Endothelial cell of umbilical vein (primary cell): Measurements from ENCODE around the gene CDC25A. TPM values are rescaled to one million over a fixed set of nuclear protein-coding genes. Genes with fewer than 3 reads are reported as not detected.

Source experiments
- BruUV-seq: library from RNA; stranded (reverse); fragments of 400-500 nt; replicated peaks from 2 replicates; lab custom pipeline; 2021; lab: Mats Ljungman, UMichigan
- CTCF ChIA-PET: fragments of 300-600, 350-600 bp; sonication (Branson Sonifier 250); formaldehyde crosslinking; loops from one replicate; lab custom pipeline; 2021; ENCODE audit warnings: antibody characterized with exemption, inconsistent platforms; lab: Charles Lee
- POLR2A ChIA-PET: fragments of 300-600, 350-600 bp; sonication (Branson Sonifier 250); formaldehyde crosslinking; loops from one replicate; lab custom pipeline; 2021; ENCODE audit warnings: antibody characterized with exemption, inconsistent platforms; lab: Charles Lee
- DNase-seq: peaks from one replicate; pipeline ENCODE4 v3.0.0-alpha.2; 2011; ENCODE audit warnings: low read depth, low spot score
- FAIRE-seq: peaks from 2 replicates; lab custom pipeline; 2011; peaks lifted over from hg19 to GRCh38; lab: Jason Lieb, UNC
- H2AFZ ChIP-seq: 2 replicates; pipeline ENCODE4 v1.6.0; 2012; ENCODE audit warnings: low read depth, low read length, control low read depth, inconsistent platforms
- H3K27ac ChIP-seq: 2 replicates; pipeline ENCODE4 v1.5.1; 2011; ENCODE audit warnings: low read depth, mild to moderate bottlenecking, control low read depth, low read length, moderate library complexity; ENCODE audit not compliant: insufficient read depth
- H3K27me3 ChIP-seq, 2 experiments: 2 replicates each; pipeline versions ENCODE4 v1.6.0 to v1.6.1; 2011; ENCODE audit warnings: low read length in 2 of 2, mixed read lengths in 1 of 2; ENCODE audit not compliant: control insufficient read depth in 2 of 2, insufficient read depth in 2 of 2
- H3K36me3 ChIP-seq, 2 experiments: 2 replicates in 1 of 2; 3 replicates in 1 of 2; pipeline ENCODE4 v1.5.1; 2011; ENCODE audit warnings: low read length in 2 of 2, mild to moderate bottlenecking in 1 of 2, moderate library complexity in 1 of 2; ENCODE audit not compliant: control insufficient read depth in 2 of 2, insufficient read depth in 2 of 2; ENCODE audit errors: extremely low read depth in 1 of 2
- H3K4me1 ChIP-seq: 3 replicates; pipeline ENCODE4 v1.5.1; 2011; ENCODE audit warnings: mild to moderate bottlenecking, low read length; ENCODE audit not compliant: control insufficient read depth, insufficient read depth; ENCODE audit errors: extremely low read depth
- H3K4me2 ChIP-seq: 2 replicates; pipeline ENCODE4 v1.6.1; 2011; ENCODE audit warnings: low read length, control low read depth, mixed read lengths; ENCODE audit not compliant: insufficient read depth
- H3K4me3 ChIP-seq, 3 experiments: fragments of 200-600 bp in 1 of 3; sonication (generic), shearing (Covaris generic) in 1 of 3; replicated peaks in 1 of 3; 2 replicates each; pipeline ENCODE4 v1.5.1; 2011 to 2016; ENCODE audit warnings: control low read depth in 3 of 3, low read length in 3 of 3, mild to moderate bottlenecking in 2 of 3, inconsistent platforms in 1 of 3, low read depth in 1 of 3, moderate library complexity in 1 of 3; ENCODE audit not compliant: insufficient read depth in 1 of 3
- H3K79me2 ChIP-seq: 2 replicates; pipeline ENCODE4 v1.6.0; 2012; ENCODE audit warnings: low read length, inconsistent platforms; ENCODE audit not compliant: control insufficient read depth, insufficient read depth
- H3K9ac ChIP-seq: replicated peaks from 2 replicates; pipeline ENCODE3; 2011; ENCODE audit warnings: low read length, control low read depth; ENCODE audit not compliant: insufficient read depth; ENCODE audit errors: extremely low read depth
- H3K9me1 ChIP-seq: replicated peaks from 3 replicates; pipeline ENCODE4 v1.6.0; 2011; ENCODE audit warnings: mild to moderate bottlenecking, low read length; ENCODE audit not compliant: control insufficient read depth, insufficient read depth; ENCODE audit errors: extremely low read depth
- H3K9me3 ChIP-seq: replicated peaks from 2 replicates; pipeline ENCODE4 v1.5.1; 2012; ENCODE audit warnings: low read length, inconsistent platforms; ENCODE audit not compliant: control insufficient read depth, insufficient read depth
- H4K20me1 ChIP-seq: replicated peaks from 2 replicates; pipeline ENCODE3; 2011; ENCODE audit warnings: mild to moderate bottlenecking, low read length; ENCODE audit not compliant: control insufficient read depth, insufficient read depth; ENCODE audit errors: extremely low read depth
- CTCF ChIP-seq, 2 donors: IDR thresholded peaks; 1 replicate in 1 of 2; 2 replicates in 1 of 2; pipeline ENCODE4 v1.5.1; 2011; ENCODE audit warnings: low read length in 2 of 2, mild to moderate bottlenecking in 2 of 2, moderate library complexity in 2 of 2, control low read depth in 1 of 2, inconsistent platforms in 1 of 2, low read depth in 1 of 2; ENCODE audit not compliant: insufficient read depth in 1 of 2; ENCODE audit errors: extremely low read depth in 1 of 2
- EZH2 ChIP-seq: IDR thresholded peaks from 2 replicates; pipeline ENCODE4 v1.6.1; 2012; ENCODE audit warnings: borderline replicate concordance, low read depth, mild to moderate bottlenecking, moderate library complexity, low read length, inconsistent platforms; ENCODE audit not compliant: severe bottlenecking
- FOS ChIP-seq: IDR thresholded peaks from 2 replicates; pipeline ENCODE4 v1.6.1; 2011; ENCODE audit warnings: mild to moderate bottlenecking, low read length, moderate library complexity, borderline replicate concordance; ENCODE audit not compliant: insufficient read depth
- JUN ChIP-seq: IDR thresholded peaks from 2 replicates; pipeline ENCODE4 v1.6.1; 2011; ENCODE audit warnings: borderline replicate concordance, low read depth; ENCODE audit not compliant: insufficient read length, insufficient read depth
- MAX ChIP-seq: IDR thresholded peaks from 2 replicates; pipeline ENCODE4 v1.6.1; 2011; ENCODE audit not compliant: insufficient read depth, insufficient read length
- MYC ChIP-seq: IDR thresholded peaks from one replicate; pipeline ENCODE4 v1.6.1; 2011; ENCODE audit warnings: mild to moderate bottlenecking, low read depth, low read length
- dilution Hi-C: fragments of 300-500 bp; cut with MboI; formaldehyde crosslinking; loops from one replicate; pipeline ENCODE4 v1.15.0; 2019; ENCODE audit warnings: low sequenced_read_pairs; ENCODE audit not compliant: extremely low pct_ligation_motif_present
- intact Hi-C: fragments of 100-400 bp; cut with micrococcal nuclease; formaldehyde crosslinking; loops from one replicate; pipeline ENCODE4 v1.10.0; 2022
- polyA plus RNA-seq, 4 experiments: library from polyadenylated mRNA; depleted of rRNA in 3 of 4; stranded (reverse) in 3 of 4; unstranded in 1 of 4; fragments of >200 nt; gene quantifications; 2 replicates each; pipeline versions ENCODE4 v1.2.1 to v1.2.3, GENCODE V29; 2011 to 2012; ENCODE audit warnings: missing spikeins in 1 of 4
- total RNA-seq: library from RNA; stranded (reverse); gene quantifications from 2 replicates; pipeline ENCODE4 v1.2.3, GENCODE V29; 2021

Gene CDC25A
- total and polyA plus RNA-seq, 2 donors (not counting 3 experiments of a cell fraction or from before 2014, with no cell fraction given): 5.5 to 18.4 TPM

- Histone ChIP-seq H3K4me2 (no peak overlapping the region), H3K79me2 (no peaks in the 10 kb centered on the region), H3K9ac (no peak overlapping the region), H2AFZ (no peak overlapping the region), H3K27me3 (no peaks in the 10 kb centered on the region), H3K4me3 (no peak overlapping the region), H3K4me1 (peaks cover 3% of the 10 kb centered on the region), H3K9me1 (no peaks in the 10 kb centered on the region), H3K27ac (no peak overlapping the region), H3K36me3 (no peaks in the 10 kb centered on the region), H4K20me1 (no peaks in the 10 kb centered on the region), H3K9me3 (no peaks in the 10 kb centered on the region)
- TF ChIP-seq CTCF (IDR thresholded peaks at IDR 0.05; ENCODE audit: extremely low read depth in 1 of 2, insufficient read depth in 1 of 2, low read depth in 1 of 2, low read length in 2 of 2): no peak
- TF ChIP-seq MAX: no peak
- no peak for TF ChIP-seq MYC
- no peak for TF ChIP-seq EZH2
- dilution Hi-C loops (no loop called here), intact Hi-C loops (loop anchor here (1.0 to 2.0 kb wide), 4 partner anchors 38 to 317 kb away; no protein-coding TSS in a partner anchor)
- POLR2A ChIA-PET: no interaction called here
- DNase-seq: no peak
- CTCF ChIA-PET: interaction anchor here (0.6 to 16.0 kb wide), 4 partner anchors 41 to 204 kb away, joined by 3 to 296 read pairs (median 6); no protein-coding TSS in a partner anchor
- FAIRE-seq: no peak
- no TSS peak for BruUV-seq
Observed at GRCh38 chr3:48232232-48232631, 44.0 kb upstream of the CDC25A start.

- no peak overlapping the region for H3K9ac ChIP-seq
- no peaks in the 10 kb centered on the region for H3K27me3 ChIP-seq
- H3K36me3 ChIP-seq: no peaks in the 10 kb centered on the region
- H3K79me2 ChIP-seq: no peaks in the 10 kb centered on the region
- H2AFZ ChIP-seq: no peak overlapping the region
- intact Hi-C loops: no loop called here
- no peaks in the 10 kb centered on the region for H3K9me3 ChIP-seq
- no peaks in the 10 kb centered on the region for H3K4me1 ChIP-seq
- no TSS peak for BruUV-seq
- ChIA-PET CTCF (interaction anchor here (1.7 to 16.0 kb wide), 2 partner anchors 32 to 210 kb away, joined by 8 to 296 read pairs; no protein-coding TSS in a partner anchor), POLR2A (no interaction called here)
- dilution Hi-C loops: no loop called here
- no peak overlapping the region for H3K4me3 ChIP-seq
- H3K9me1 ChIP-seq: no peaks in the 10 kb centered on the region
- H3K4me2 ChIP-seq: no peak overlapping the region
- FAIRE-seq (no peak), DNase-seq (no peak)
- H3K27ac ChIP-seq: no peak overlapping the region
- TF ChIP-seq EZH2: no peak
- no peak for TF ChIP-seq CTCF (IDR thresholded peaks at IDR 0.05; ENCODE audit: extremely low read depth in 1 of 2, insufficient read depth in 1 of 2, low read depth in 1 of 2, low read length in 2 of 2)
- no peak for TF ChIP-seq MAX
- no peak for TF ChIP-seq FOS
- TF ChIP-seq JUN: no peak
- no peaks in the 10 kb centered on the region for H4K20me1 ChIP-seq
Observed at GRCh38 chr3:48226939-48227338, 38.7 kb upstream of the CDC25A start.
